Fibroblast of the aortic adventitia (primary cell): ENCODE results near the gene GNAO1. TPM values are rescaled to one million over a fixed set of nuclear protein-coding genes. Genes with fewer than 3 reads are reported as not detected.

Experiments used
- DNase-seq: peaks from one replicate; pipeline ENCODE4 v3.0.0-alpha.2; 2010; ENCODE audit warnings: low read depth
- H3K4me3 ChIP-seq: 2 replicates; pipeline ENCODE4 v1.5.1; 2011; ENCODE audit warnings: low read depth, mild to moderate bottlenecking, control low read depth, low read length, moderate library complexity
- total RNA-seq: library from RNA; depleted of rRNA; stranded (reverse); fragments of >200 nt; gene quantifications from 2 replicates; pipeline ENCODE4 v1.2.3, GENCODE V29; 2012; ENCODE audit warnings: low replicate concordance
- TF ChIP-seq, protein P1 (sequence below): IDR thresholded peaks from 2 replicates; pipeline ENCODE4 v1.5.1; 2011; ENCODE audit warnings: mild to moderate bottlenecking, low read length, control low read depth, inconsistent platforms; ENCODE audit not compliant: insufficient read depth

Gene GNAO1
- total RNA-seq, 1 donor, result 0.09 TPM

DNA sequence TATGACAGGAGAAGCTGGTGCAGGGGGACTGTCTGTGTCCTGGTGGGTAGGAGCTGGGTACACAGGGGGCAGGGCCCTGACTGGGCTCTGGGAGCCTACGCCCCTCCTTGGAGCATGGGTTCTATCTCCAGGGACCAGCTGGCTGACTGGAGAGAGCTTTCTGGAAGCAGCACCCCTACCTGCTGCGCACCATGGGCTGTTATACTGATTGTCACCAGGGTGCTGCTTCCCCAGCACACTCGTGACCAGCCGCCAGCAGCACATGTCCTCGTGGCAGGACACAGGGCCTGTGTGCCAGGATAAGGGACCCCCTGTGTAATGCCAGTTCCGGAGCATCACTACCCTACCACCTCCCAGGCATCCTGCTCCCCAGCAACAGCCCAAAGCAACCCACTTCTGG is 128.1 kb downstream of the GNAO1 start:
- TF ChIP-seq, protein P1, sequence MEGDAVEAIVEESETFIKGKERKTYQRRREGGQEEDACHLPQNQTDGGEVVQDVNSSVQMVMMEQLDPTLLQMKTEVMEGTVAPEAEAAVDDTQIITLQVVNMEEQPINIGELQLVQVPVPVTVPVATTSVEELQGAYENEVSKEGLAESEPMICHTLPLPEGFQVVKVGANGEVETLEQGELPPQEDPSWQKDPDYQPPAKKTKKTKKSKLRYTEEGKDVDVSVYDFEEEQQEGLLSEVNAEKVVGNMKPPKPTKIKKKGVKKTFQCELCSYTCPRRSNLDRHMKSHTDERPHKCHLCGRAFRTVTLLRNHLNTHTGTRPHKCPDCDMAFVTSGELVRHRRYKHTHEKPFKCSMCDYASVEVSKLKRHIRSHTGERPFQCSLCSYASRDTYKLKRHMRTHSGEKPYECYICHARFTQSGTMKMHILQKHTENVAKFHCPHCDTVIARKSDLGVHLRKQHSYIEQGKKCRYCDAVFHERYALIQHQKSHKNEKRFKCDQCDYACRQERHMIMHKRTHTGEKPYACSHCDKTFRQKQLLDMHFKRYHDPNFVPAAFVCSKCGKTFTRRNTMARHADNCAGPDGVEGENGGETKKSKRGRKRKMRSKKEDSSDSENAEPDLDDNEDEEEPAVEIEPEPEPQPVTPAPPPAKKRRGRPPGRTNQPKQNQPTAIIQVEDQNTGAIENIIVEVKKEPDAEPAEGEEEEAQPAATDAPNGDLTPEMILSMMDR, result no peak

DNA sequence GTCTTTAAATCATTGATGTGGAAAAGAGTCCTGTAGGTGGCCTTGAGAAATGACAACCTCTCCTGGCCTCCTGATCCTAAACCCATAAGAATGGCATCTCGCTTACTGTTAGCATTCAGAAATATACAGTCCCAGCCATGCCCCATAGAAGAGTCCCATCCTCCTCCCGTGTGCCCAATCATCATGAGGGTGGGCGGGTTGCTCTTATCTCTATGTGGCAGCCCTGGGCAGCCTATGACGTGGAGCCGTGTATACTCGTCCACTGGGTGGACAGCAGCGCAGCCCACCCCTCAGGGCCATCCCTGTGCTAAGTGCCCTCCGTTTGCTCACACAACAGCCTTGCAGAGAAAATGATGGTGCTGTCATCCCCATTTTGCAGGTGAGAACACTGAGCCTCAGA is 128.8 kb downstream of the GNAO1 start:
- TF ChIP-seq, protein P1, result no peak
- no peak for DNase-seq
- no peak overlapping the region for H3K4me3 ChIP-seq

More for the DNA sequence above, 128.1 kb downstream of the GNAO1 start:
- no peak overlapping the region for H3K4me3 ChIP-seq
- no peak for DNase-seq

DNA sequence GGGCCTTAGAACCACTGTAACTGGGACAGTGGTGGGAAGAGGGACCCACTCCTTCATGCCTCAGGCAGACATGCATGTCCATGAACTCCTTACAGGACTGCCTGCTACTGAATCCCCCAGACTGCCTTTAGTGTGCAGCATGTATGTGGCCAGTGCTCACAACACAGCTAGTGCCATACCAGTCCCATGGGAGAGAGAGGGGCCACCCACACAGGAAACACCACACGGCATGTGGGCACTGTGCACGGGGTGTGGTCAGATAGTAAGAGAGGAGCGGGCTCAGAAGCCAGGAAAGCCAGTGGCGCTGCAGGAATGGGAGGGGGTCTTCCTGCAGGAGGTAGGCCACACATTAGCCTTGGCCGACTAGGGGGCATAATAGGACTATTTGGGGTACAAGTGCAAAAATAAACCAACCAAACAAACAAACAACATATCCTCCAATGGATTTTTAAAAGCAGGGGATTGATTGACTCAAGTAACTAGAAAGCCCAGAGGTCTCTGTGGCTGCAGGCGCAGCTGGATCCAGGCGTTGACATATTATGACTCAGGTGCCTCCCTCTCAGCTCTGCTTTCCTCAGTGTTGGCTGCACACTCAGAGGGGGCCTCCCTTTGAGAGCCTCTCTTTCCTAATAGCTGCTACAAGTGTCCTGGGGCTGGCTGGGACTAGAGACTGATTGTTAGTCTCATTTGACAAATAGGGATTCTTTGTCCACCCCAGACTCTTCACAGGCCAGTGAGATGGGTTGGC is 129.7 kb downstream of the GNAO1 start:
- H3K4me3 ChIP-seq, result no peak overlapping the region
- DNase-seq, result no peak
- TF ChIP-seq, protein P1, result no peak

DNA sequence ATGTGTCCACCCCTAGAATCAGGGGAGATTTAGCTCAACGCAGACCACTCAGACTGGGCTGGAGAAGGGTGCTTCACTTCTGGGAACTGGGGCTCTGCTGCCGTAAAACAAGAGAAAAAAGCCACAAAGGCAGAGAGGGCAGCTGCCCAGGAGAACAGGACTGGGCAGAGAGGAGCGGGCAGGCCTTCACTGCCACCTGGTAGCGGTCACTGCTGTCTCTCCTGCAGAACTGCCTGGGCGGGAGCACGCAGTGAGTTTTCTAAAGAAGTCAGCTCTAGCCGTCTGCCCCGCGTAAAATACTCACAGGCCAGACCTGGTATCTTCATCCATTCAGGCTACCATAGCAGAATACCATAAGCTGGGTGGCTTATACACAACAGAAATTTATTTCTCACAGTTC is 130.3 kb downstream of the GNAO1 start:
- no peak overlapping the region for H3K4me3 ChIP-seq
- TF ChIP-seq, protein P1, result no peak
- no peak for DNase-seq

DNA sequence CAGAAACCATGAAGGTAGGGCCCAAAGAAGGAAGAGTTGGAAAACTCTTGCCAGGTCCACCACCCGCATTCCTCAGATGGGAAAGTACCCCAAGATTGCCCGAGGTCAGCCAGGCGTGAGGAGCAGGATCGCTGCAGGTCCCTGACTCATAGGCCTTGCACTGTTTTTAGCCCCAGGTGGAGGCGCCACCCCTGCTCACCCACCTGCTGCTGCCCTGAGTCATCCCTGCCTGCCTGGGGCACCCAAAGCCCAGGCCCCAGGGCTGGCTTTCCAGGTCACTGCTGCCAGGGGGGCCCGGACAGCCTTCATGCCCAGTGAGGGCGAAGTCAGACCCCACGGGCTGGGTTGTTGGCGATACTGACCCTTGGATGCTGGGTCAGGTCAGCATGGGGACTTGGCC is 133.1 kb downstream of the GNAO1 start:
- TF ChIP-seq, protein P1, result no peak

DNA sequence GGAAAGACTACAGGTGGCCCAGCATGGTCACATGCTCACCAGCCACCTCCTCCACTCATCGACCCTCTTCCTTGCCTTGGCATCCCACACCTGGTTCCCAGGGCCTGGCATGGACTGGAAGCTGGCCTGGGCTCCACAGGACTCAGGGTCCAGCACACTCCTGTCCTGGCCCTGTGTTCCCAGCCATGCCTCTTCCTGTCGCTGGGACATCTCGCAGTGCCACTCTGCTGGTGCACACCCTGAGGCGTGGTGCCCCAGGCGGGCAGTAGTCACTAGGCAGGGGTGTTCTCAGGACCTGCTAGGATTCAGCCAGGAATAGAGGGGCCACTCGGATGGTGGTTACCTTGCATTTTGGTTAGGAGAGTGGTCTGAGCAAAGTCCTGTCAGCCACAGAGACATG is 134.7 kb downstream of the GNAO1 start:
- H3K4me3 ChIP-seq, result no peak overlapping the region
- TF ChIP-seq, protein P1, result no peak
- DNase-seq, result no peak

More for the DNA sequence above, 133.1 kb downstream of the GNAO1 start:
- H3K4me3 ChIP-seq, result no peak overlapping the region
- no peak for DNase-seq
